HuH-7 (cell line): ENCODE measurements around the gene ZYX.
A peak's percentile ranks its signal among the peaks of the same experiment; 100 is the strongest.

Experiments
- DNase-seq: peaks from one replicate; pipeline ENCODE4 v3.0.0; 2011; ENCODE audit warnings: low spot score

The ZYX gene

GRCh38 chr7:143380646-143381426, at the start of gene ZYX:
TSS of gene ZYX (plus strand) at chr7:143381345. CDS start at chr7:143381572, 227 bp downstream.
- DNase-seq = peak; percentile 97

- DNase-seq = no peak
These were observed 46.9 kb upstream of the ZYX start for GRCh38 chr7:143334244-143334643.

GRCh38 chr7:143337216-143337615, 43.9 kb upstream of the ZYX start:
- no peak for DNase-seq

GRCh38 chr7:143341842-143342241, 39.3 kb upstream of the ZYX start:
- no peak for DNase-seq

GRCh38 chr7:143343596-143343995, 37.5 kb upstream of the ZYX start:
- no peak for DNase-seq

- no peak for DNase-seq
These were observed 35.7 kb upstream of the ZYX start for GRCh38 chr7:143345428-143345900.

- no peak for DNase-seq
These were observed 35.1 kb upstream of the ZYX start for GRCh38 chr7:143346018-143346417.

GRCh38 chr7:143347950-143348349, 33.2 kb upstream of the ZYX start:
- DNase-seq = no peak

GRCh38 chr7:143351060-143351459, 30.1 kb upstream of the ZYX start:
- no peak for DNase-seq

GRCh38 chr7:143351574-143351973, 29.6 kb upstream of the ZYX start:
- DNase-seq = no peak

GRCh38 chr7:143352531-143353002, 28.6 kb upstream of the ZYX start:
- DNase-seq = no peak

- no peak for DNase-seq
These were observed 26.8 kb upstream of the ZYX start for GRCh38 chr7:143354376-143354775.

- no peak for DNase-seq
These were observed 26.2 kb upstream of the ZYX start for GRCh38 chr7:143354965-143355364.

GRCh38 chr7:143355450-143356385, 25.4 kb upstream of the ZYX start:
- DNase-seq = no peak

GRCh38 chr7:143356414-143357050, 24.6 kb upstream of the ZYX start:
- no peak for DNase-seq

GRCh38 chr7:143358626-143359025, 22.5 kb upstream of the ZYX start:
- DNase-seq = no peak

- DNase-seq = no peak
These were observed 21.3 kb upstream of the ZYX start for GRCh38 chr7:143359771-143360353.

GRCh38 chr7:143360788-143361551, 20.2 kb upstream of the ZYX start:
- DNase-seq = no peak

GRCh38 chr7:143361552-143362130, 19.5 kb upstream of the ZYX start:
- no peak for DNase-seq

- DNase-seq = peak; percentile 50
These were observed 18.8 kb upstream of the ZYX start, which contains the start of gene FAM131B for GRCh38 chr7:143362131-143363015. TSS of gene FAM131B (minus strand) at chr7:143362713. CDS start at chr7:143362603, 110 bp downstream.
